Fibroblast of skin of right biceps (primary cell): ENCODE measurements around the gene NDEL1.

ENCODE experiments used
- DNase-seq: peaks from one replicate; pipeline ENCODE4 v3.0.0-alpha.2; 2013

NDEL1 gene

GRCh38 chr17:8506145-8506544, 70.5 kb downstream of the NDEL1 start:
- no peak for DNase-seq

- DNase-seq = no peak
Observed at GRCh38 chr17:8514801-8515200, 79.1 kb downstream of the NDEL1 start.
